GM12878 (cell line): Measurements from ENCODE around the gene GCC2. TPM values are rescaled to one million over a fixed set of nuclear protein-coding genes. Genes with fewer than 3 reads are reported as not detected.

Experiments
- ATAC-seq: fragments of 200-7000 bp; cut with Tn5 transposase; 3 replicates; pipeline ENCODE4 v1.9.1; 2020; ENCODE audit warnings: mild to moderate bottlenecking, moderate library complexity
- BruUV-seq: library from RNA; stranded (reverse); fragments of 400-500 nt; replicated peaks from 2 replicates; lab custom pipeline; 2021; lab: Mats Ljungman, UMichigan
- CTCF ChIA-PET: fragments of 300-600 bp; sonication (Branson Sonifier 250); formaldehyde crosslinking; extraction: SDS; loops from one replicate; lab custom pipeline; 2021; ENCODE audit warnings: inconsistent platforms; lab: Yijun Ruan, JAX
- POLR2A ChIA-PET: fragments of 350-600 bp; formaldehyde crosslinking; extraction: SDS; loops from one replicate; lab custom pipeline; 2021; ENCODE audit warnings: inconsistent platforms; lab: Charles Lee
- RAD21 ChIA-PET: fragments of 300-600 bp; sonication (Branson Sonifier 250); formaldehyde crosslinking; loops from one replicate; lab custom pipeline; 2023; ENCODE audit warnings: antibody characterized with exemption; ENCODE audit not compliant: unreplicated experiment; lab: Charles Lee
- SMC1A ChIA-PET: fragments of 300-600 bp; sonication (Branson Sonifier 250); formaldehyde crosslinking; loops from one replicate; lab custom pipeline; 2023; ENCODE audit not compliant: unreplicated experiment, uncharacterized antibody; lab: Charles Lee
- DNase-seq: peaks from one replicate; pipeline ENCODE4 v3.0.0-alpha.2; 2011; ENCODE audit warnings: low read depth, low spot score
- FAIRE-seq: peaks from 3 replicates; lab custom pipeline; 2011; peaks lifted over from hg19 to GRCh38; lab: Jason Lieb, UNC
- H2AFZ ChIP-seq: 2 replicates; pipeline ENCODE4 v1.6.0; 2011; ENCODE audit warnings: low read depth, low read length, control low read depth; ENCODE audit not compliant: control insufficient read depth
- H3K27ac ChIP-seq: 2 replicates; pipeline ENCODE4 v1.5.1; 2011; ENCODE audit warnings: control low read depth; ENCODE audit not compliant: control insufficient read depth, insufficient read depth
- H3K27me3 ChIP-seq, 2 experiments: replicated peaks in 1 of 2; 2 replicates each; pipeline versions ENCODE4 v1.6.0 to v1.6.1; 2011; ENCODE audit warnings: low read length in 1 of 2; ENCODE audit not compliant: control insufficient read depth in 2 of 2, insufficient read depth in 2 of 2
- H3K36me3 ChIP-seq, 2 experiments: 2 replicates each; pipeline ENCODE4 v1.5.1; 2011; ENCODE audit warnings: low read length in 1 of 2; ENCODE audit not compliant: control insufficient read depth in 2 of 2, insufficient read depth in 2 of 2
- H3K4me1 ChIP-seq: 2 replicates; pipeline ENCODE4 v1.6.1; 2011; ENCODE audit warnings: mild to moderate bottlenecking, low read length, moderate library complexity, mixed read lengths; ENCODE audit not compliant: control insufficient read depth, insufficient read depth
- H3K4me2 ChIP-seq: 2 replicates; pipeline ENCODE4 v1.6.0; 2011; ENCODE audit warnings: control low read depth; ENCODE audit not compliant: control insufficient read depth, insufficient read depth
- H3K4me3 ChIP-seq: fragments of 200-600 bp; sonication (generic); 2 replicates; pipeline ENCODE4 v1.5.1; 2016
- H3K79me2 ChIP-seq: 2 replicates; pipeline ENCODE4 v1.6.0; 2011; ENCODE audit warnings: low read length; ENCODE audit not compliant: control insufficient read depth, insufficient read depth
- H3K9ac ChIP-seq: 2 replicates; pipeline ENCODE4 v1.8.0; 2011; ENCODE audit warnings: low read length, control low read depth, mixed read lengths; ENCODE audit not compliant: control insufficient read depth, insufficient read depth
- H3K9me3 ChIP-seq: replicated peaks from 3 replicates; pipeline ENCODE4 v1.5.1; 2011; ENCODE audit warnings: mild to moderate bottlenecking, low read length; ENCODE audit not compliant: control insufficient read depth, insufficient read depth
- H4K20me1 ChIP-seq: 2 replicates; pipeline ENCODE4 v1.6.0; 2011; ENCODE audit not compliant: control insufficient read depth, insufficient read depth
- FOXM1 ChIP-seq: IDR thresholded peaks from 2 replicates; pipeline ENCODE4 v1.6.1; 2012; ENCODE audit warnings: low read depth, mild to moderate bottlenecking, inconsistent platforms, low read length, moderate library complexity
- MLLT1 ChIP-seq: fragments of 450-650 bp; IDR thresholded peaks from 2 replicates; pipeline ENCODE4 v1.6.1; 2016; ENCODE audit warnings: mild to moderate bottlenecking
- MYC ChIP-seq: IDR thresholded peaks from 2 replicates; pipeline ENCODE4 v1.6.1; 2011; ENCODE audit warnings: mild to moderate bottlenecking, low read length, moderate library complexity, inconsistent platforms; ENCODE audit not compliant: insufficient read depth, insufficient replicate concordance, insufficient read length, severe bottlenecking
- NBN ChIP-seq: fragments of 450-650 bp; IDR thresholded peaks from 2 replicates; pipeline ENCODE4 v1.6.1; 2016
- PAX8 ChIP-seq: fragments of 450-650 bp; IDR thresholded peaks from 2 replicates; pipeline ENCODE4 v1.6.1; 2017; ENCODE audit warnings: mild to moderate bottlenecking, moderate library complexity
- POLR2A ChIP-seq: IDR thresholded peaks from 2 replicates; pipeline ENCODE4 v1.6.1; 2011; ENCODE audit warnings: low read depth, mild to moderate bottlenecking, low read length
- RCOR1 ChIP-seq: conservative IDR thresholded peaks from 2 replicates; pipeline ENCODE4 v1.6.1; 2012; ENCODE audit warnings: low read depth, low read length, improper control_type of control experiment
- ZNF592 ChIP-seq: fragments of 450-650 bp; IDR thresholded peaks from 2 replicates; pipeline ENCODE4 v1.6.1; 2017; ENCODE audit warnings: mild to moderate bottlenecking, moderate library complexity
- WGBS: methylation state at CpG from one replicate; pipeline ENCODE4 v1.1.6; 2016; ENCODE audit warnings: low lambda C conversion rate; ENCODE audit not compliant: insufficient replicate concordance, insufficient coverage; ENCODE audit errors: missing lambda C conversion rate; 5-methylcytosine and 5-hydroxymethylcytosine counted together
- in situ Hi-C: fragments of 300-500 bp; cut with MboI; formaldehyde crosslinking; loops from 9 replicates; pipeline ENCODE4 v1.14.3; 2018; ENCODE audit warnings: mixed read lengths
- intact Hi-C: fragments of 100-400 bp; cut with micrococcal nuclease; formaldehyde crosslinking; loops from one replicate; pipeline ENCODE4 v1.14.2; 2022; ENCODE audit not compliant: unreplicated experiment
- polyA plus RNA-seq, 11 experiments: library from polyadenylated mRNA; depleted of rRNA in 4 of 11; unstranded in 6 of 11; stranded (reverse) in 5 of 11; fragments of >200 nt; fragmentation: Nextera tagmentation in 4 of 11; fragmentation: Illumina TruSeq in 1 of 11; extraction: Ambion mirVana in 4 of 11; extraction: Trizol in 1 of 11; gene quantifications; 1 replicate in 1 of 11; 2 replicates in 10 of 11; pipeline versions ENCODE4 v1.2.1 to v1.2.3, GENCODE V29; 2011 to 2016; ENCODE audit warnings: inconsistent platforms in 2 of 11, missing spikeins in 2 of 11, low read depth in 1 of 11
- total RNA-seq, 4 experiments: library from RNA; depleted of rRNA in 3 of 4; stranded (reverse); fragments of >200 nt in 3 of 4; fragmentation: Illumina TruSeq in 1 of 4; extraction: Trizol in 1 of 4; gene quantifications; 2 replicates each; pipeline versions ENCODE4 v1.2.1 to v1.2.3, GENCODE V29; 2013 to 2021

The GCC2 gene
- total and polyA plus RNA-seq, 10 of the 15 experiments (the other 5 are each of a cell fraction or from before 2014, with no cell fraction given), result 11.8 to 35.5 (median 25.4) TPM

DNA sequence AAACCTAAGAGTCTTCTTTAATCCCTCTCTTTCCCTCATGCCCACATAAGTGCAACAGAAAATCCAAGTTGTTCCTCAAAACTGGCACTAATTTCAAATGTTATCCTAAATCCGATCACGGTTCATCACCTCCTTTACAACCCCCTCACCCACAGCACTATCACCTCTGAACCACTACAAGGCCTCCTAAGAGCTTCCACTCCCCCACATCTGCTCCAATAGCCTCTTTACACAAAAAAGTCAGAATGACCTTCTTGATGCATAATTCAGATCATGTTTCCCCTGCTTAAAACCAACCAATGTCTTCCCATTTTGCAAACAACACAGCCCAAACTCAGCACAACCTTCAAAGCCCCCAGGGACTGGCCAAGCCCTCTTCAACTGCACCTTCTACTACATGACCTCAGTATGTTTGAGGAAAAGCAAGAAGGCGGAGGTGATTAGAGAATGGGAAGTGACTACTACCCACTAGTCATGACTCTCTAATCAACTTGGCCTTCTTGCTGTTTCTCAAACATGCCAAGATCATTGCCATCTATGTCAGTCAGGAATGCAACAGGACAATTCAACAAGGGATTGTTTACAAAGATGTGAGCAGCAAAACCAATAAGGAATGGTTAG lies 34.6 kb upstream of the GCC2 start:
- H2AFZ ChIP-seq, result no peak overlapping the region
- TF ChIP-seq MLLT1 (no peak), FOXM1 (no peak), NBN (no peak), POLR2A (no peak), PAX8 (no peak), RCOR1 (no peak), ZNF592 (no peak), MYC (no peak)
- CTCF ChIA-PET, result interaction anchor here (0.7 kb wide), 1 partner anchor 338 kb away, joined by 3 read pairs; no protein-coding TSS in a partner anchor
- POLR2A ChIA-PET, result no interaction called here
- FAIRE-seq, result peak; percentile 74
- no peaks in the 10 kb centered on the region for H3K79me2 ChIP-seq
- RAD21 ChIA-PET, result no interaction called here
- ATAC-seq, result no peak
- in situ Hi-C loops, result no loop called here
- no peaks in the 10 kb centered on the region for H3K27me3 ChIP-seq
- 69% methylated on average over 3 of the region's 3 CpGs for WGBS
- H4K20me1 ChIP-seq, result no peaks in the 10 kb centered on the region
- no peak overlapping the region for H3K27ac ChIP-seq
- BruUV-seq, result no TSS peak
- SMC1A ChIA-PET, result no interaction called here
- H3K4me3 ChIP-seq, result no peak overlapping the region
- no peaks in the 10 kb centered on the region for H3K36me3 ChIP-seq
- no peak overlapping the region for H3K4me2 ChIP-seq
- no peak overlapping the region for H3K9ac ChIP-seq
- H3K9me3 ChIP-seq, result no peaks in the 10 kb centered on the region
- H3K4me1 ChIP-seq, result no peaks in the 10 kb centered on the region
- intact Hi-C loops, result no loop called here
- no peak for DNase-seq
